ENCODE results near the gene ZSWIM9. TPM values are rescaled to one million over a fixed set of nuclear protein-coding genes. Genes with fewer than 3 reads are reported as not detected.

Gene ZSWIM9
- total RNA-seq, 2 experiments from 2014 or later, result 7.4 to 8.0 TPM

- H3K9me3 Mint-ChIP-seq, result no peaks in the 10 kb centered on the region
- no peak overlapping the region for H3K27ac Mint-ChIP-seq
- H3K4me3 Mint-ChIP-seq, result no peak overlapping the region
- DNase-seq, result no peak
- peaks cover 27% of the 10 kb centered on the region for H3K36me3 Mint-ChIP-seq
- H3K27me3 Mint-ChIP-seq, result no peaks in the 10 kb centered on the region
- ChIA-PET POLR2A (no interaction called here), CTCF (interaction anchor here (0.6 kb wide), 1 partner anchor 28 kb away, joined by 3 read pairs; no protein-coding TSS in a partner anchor)
- H3K4me1 Mint-ChIP-seq (ENCODE audit: low read depth), result peaks cover 25% of the 10 kb centered on the region
- intact Hi-C loops (cut with micrococcal nuclease), result no loop called here
Observed at GRCh38 chr19:48175578-48175977, 5.1 kb downstream of the ZSWIM9 start.

GRCh38 chr19:48176226-48176625, 5.7 kb downstream of the ZSWIM9 start:
- Mint-ChIP-seq H3K9me3 (peaks cover 4% of the 10 kb centered on the region), H3K4me1 (ENCODE audit: low read depth) (peaks cover 21% of the 10 kb centered on the region), H3K4me3 (no peak overlapping the region), H3K36me3 (peaks cover 30% of the 10 kb centered on the region), H3K27me3 (no peaks in the 10 kb centered on the region), H3K27ac (no peak overlapping the region)
- POLR2A ChIA-PET, result interaction anchor here (1.1 kb wide), 1 partner anchor 28 kb away, joined by 3 read pairs; no protein-coding TSS in a partner anchor
- intact Hi-C loops (cut with micrococcal nuclease), result no loop called here
- CTCF ChIA-PET, result interaction anchor here (0.6 to 0.8 kb wide), 2 partner anchors 18 to 28 kb away, joined by 3 read pairs; no protein-coding TSS in a partner anchor
- DNase-seq, result no peak

- no peak overlapping the region for H3K27ac Mint-ChIP-seq
- POLR2A ChIA-PET, result no interaction called here
- peaks cover 10% of the 10 kb centered on the region for H3K9me3 Mint-ChIP-seq
- no peaks in the 10 kb centered on the region for H3K27me3 Mint-ChIP-seq
- no peak overlapping the region for H3K4me3 Mint-ChIP-seq
- H3K36me3 Mint-ChIP-seq, result peaks cover 25% of the 10 kb centered on the region
- intact Hi-C loops (cut with micrococcal nuclease), result no loop called here
- H3K4me1 Mint-ChIP-seq (ENCODE audit: low read depth), result peaks cover 3% of the 10 kb centered on the region
- CTCF ChIA-PET, result no interaction called here
- DNase-seq, result no peak
Observed at GRCh38 chr19:48181505-48181904, 11.0 kb downstream of the ZSWIM9 start.

- peaks cover 10% of the 10 kb centered on the region for H3K9me3 Mint-ChIP-seq
- no peak overlapping the region for H3K27ac Mint-ChIP-seq
- intact Hi-C loops (cut with micrococcal nuclease), result no loop called here
- DNase-seq, result no peak
- H3K4me3 Mint-ChIP-seq, result no peak overlapping the region
- H3K27me3 Mint-ChIP-seq, result no peaks in the 10 kb centered on the region
- H3K36me3 Mint-ChIP-seq, result peaks cover 21% of the 10 kb centered on the region
- ChIA-PET POLR2A (no interaction called here), CTCF (no interaction called here)
- H3K4me1 Mint-ChIP-seq (ENCODE audit: low read depth), result no peaks in the 10 kb centered on the region
Observed at GRCh38 chr19:48182434-48182833, 12.0 kb downstream of the ZSWIM9 start.

- Mint-ChIP-seq H3K9me3 (peaks cover 10% of the 10 kb centered on the region), H3K4me3 (no peak overlapping the region), H3K4me1 (ENCODE audit: low read depth) (no peaks in the 10 kb centered on the region), H3K36me3 (peaks cover 26% of the 10 kb centered on the region), H3K27ac (no peak overlapping the region), H3K27me3 (no peaks in the 10 kb centered on the region)
- POLR2A ChIA-PET, result no interaction called here
- CTCF ChIA-PET, result interaction anchor here (1.2 kb wide), 1 partner anchor 11 kb away, joined by 4 read pairs; no protein-coding TSS in a partner anchor
- no peak for DNase-seq
- intact Hi-C loops (cut with micrococcal nuclease), result no loop called here
Observed at GRCh38 chr19:48183356-48183755, 12.9 kb downstream of the ZSWIM9 start.

- no peaks in the 10 kb centered on the region for H3K27me3 Mint-ChIP-seq
- H3K36me3 Mint-ChIP-seq, result peaks cover 23% of the 10 kb centered on the region
- peaks cover 2% of the 10 kb centered on the region for H3K4me1 Mint-ChIP-seq (ENCODE audit: low read depth)
- ChIA-PET POLR2A (no interaction called here), CTCF (interaction anchor here (1.7 kb wide), 1 partner anchor 8 kb away, joined by 10 read pairs; no protein-coding TSS in a partner anchor)
- intact Hi-C loops (cut with micrococcal nuclease), result no loop called here
- H3K27ac Mint-ChIP-seq, result no peak overlapping the region
- peaks cover 8% of the 10 kb centered on the region for H3K9me3 Mint-ChIP-seq
- H3K4me3 Mint-ChIP-seq, result no peak overlapping the region
- no peak for DNase-seq
Observed at GRCh38 chr19:48186015-48186414, 15.5 kb downstream of the ZSWIM9 start.

- ChIA-PET POLR2A (interaction anchor here (0.7 kb wide), 1 partner anchor 17 kb away, joined by 5 read pairs; no protein-coding TSS in a partner anchor), CTCF (interaction anchor here (0.9 to 1.7 kb wide), 2 partner anchors 8 to 74 kb away, joined by 3 to 10 read pairs; no protein-coding TSS in a partner anchor)
- intact Hi-C loops (cut with micrococcal nuclease), result no loop called here
- Mint-ChIP-seq H3K4me3 (no peak overlapping the region), H3K9me3 (peaks cover 3% of the 10 kb centered on the region), H3K4me1 (ENCODE audit: low read depth) (peaks cover 2% of the 10 kb centered on the region), H3K27ac (no peak overlapping the region), H3K27me3 (no peaks in the 10 kb centered on the region), H3K36me3 (peaks cover 20% of the 10 kb centered on the region)
- DNase-seq, result no peak
Observed at GRCh38 chr19:48186541-48186991, 16.1 kb downstream of the ZSWIM9 start.

GRCh38 chr19:48190288-48190884, 19.9 kb downstream of the ZSWIM9 start:
- Mint-ChIP-seq H3K4me1 (ENCODE audit: low read depth) (peaks cover 2% of the 10 kb centered on the region), H3K4me3 (no peak overlapping the region), H3K27me3 (no peaks in the 10 kb centered on the region), H3K9me3 (no peaks in the 10 kb centered on the region), H3K27ac (no peak overlapping the region), H3K36me3 (peaks cover 13% of the 10 kb centered on the region)
- ChIA-PET POLR2A (no interaction called here), CTCF (interaction anchor here (1.3 to 2.3 kb wide), 3 partner anchors 14 to 83 kb away, joined by 7 to 13 read pairs (median 10); no protein-coding TSS in a partner anchor)
- intact Hi-C loops (cut with micrococcal nuclease), result no loop called here
- DNase-seq, result peak; percentile 73

- Mint-ChIP-seq H3K4me3 (no peak overlapping the region), H3K9me3 (no peaks in the 10 kb centered on the region), H3K27ac (no peak overlapping the region), H3K4me1 (ENCODE audit: low read depth) (peaks cover 2% of the 10 kb centered on the region), H3K27me3 (peaks cover 3% of the 10 kb centered on the region), H3K36me3 (peaks cover 13% of the 10 kb centered on the region)
- ChIA-PET POLR2A (no interaction called here), CTCF (interaction anchor here (1.3 to 2.3 kb wide), 3 partner anchors 14 to 83 kb away, joined by 7 to 13 read pairs (median 10); no protein-coding TSS in a partner anchor)
- DNase-seq, result no peak
- intact Hi-C loops (cut with micrococcal nuclease), result no loop called here
Observed at GRCh38 chr19:48190885-48191284, 20.4 kb downstream of the ZSWIM9 start.

- H3K36me3 Mint-ChIP-seq, result peaks cover 11% of the 10 kb centered on the region
- H3K9me3 Mint-ChIP-seq, result no peaks in the 10 kb centered on the region
- H3K4me3 Mint-ChIP-seq, result no peak overlapping the region
- peaks cover 2% of the 10 kb centered on the region for H3K4me1 Mint-ChIP-seq (ENCODE audit: low read depth)
- ChIA-PET CTCF (no interaction called here), POLR2A (no interaction called here)
- no peak overlapping the region for H3K27ac Mint-ChIP-seq
- DNase-seq, result no peak
- H3K27me3 Mint-ChIP-seq, result peaks cover 3% of the 10 kb centered on the region
- intact Hi-C loops (cut with micrococcal nuclease), result no loop called here
Observed at GRCh38 chr19:48192750-48193149, 22.3 kb downstream of the ZSWIM9 start.

- Mint-ChIP-seq H3K36me3 (peaks cover 5% of the 10 kb centered on the region), H3K27me3 (peaks cover 3% of the 10 kb centered on the region), H3K4me1 (ENCODE audit: low read depth) (peaks cover 2% of the 10 kb centered on the region), H3K4me3 (no peak overlapping the region), H3K9me3 (no peaks in the 10 kb centered on the region), H3K27ac (no peak overlapping the region)
- intact Hi-C loops (cut with micrococcal nuclease), result no loop called here
- peak; percentile 38 for DNase-seq
- CTCF ChIA-PET, result interaction anchor here (0.6 to 2.4 kb wide), 8 partner anchors 9 to 66 kb away, joined by 3 to 21 read pairs (median 5); no protein-coding TSS in a partner anchor
- POLR2A ChIA-PET, result interaction anchor here (1.4 kb wide), 1 partner anchor 9 kb away, joined by 5 read pairs; no protein-coding TSS in a partner anchor
Observed at GRCh38 chr19:48194041-48194843, 23.8 kb downstream of the ZSWIM9 start.
